WTC11 (cell line): ENCODE results near the gene PURA. TPM values are rescaled to one million over a fixed set of nuclear protein-coding genes. Genes with fewer than 3 reads are reported as not detected.

Experiments
- ATAC-seq: fragments of 200-7000 bp; cut with Tn5 transposase; 2 replicates; pipeline ENCODE4 v1.10.0; 2021; ENCODE audit warnings: mild to moderate bottlenecking, moderate library complexity
- CTCF ChIA-PET: fragments of 300-600 bp; sonication (Branson Sonifier 250); formaldehyde crosslinking; loops from one replicate; lab custom pipeline; 2021; ENCODE audit warnings: antibody characterized with exemption; lab: Charles Lee
- POLR2A ChIA-PET: fragments of 350-600 bp; sonication (Branson Sonifier 250); formaldehyde crosslinking; loops from one replicate; lab custom pipeline; 2021; ENCODE audit warnings: antibody characterized with exemption; lab: Charles Lee
- DNase-seq: peaks from one replicate; pipeline ENCODE4 v3.0.0; 2021; ENCODE audit warnings: low spot score
- H3K27ac Mint-ChIP-seq: 2 replicates; pipeline ENCODE4 v1.8.0; 2021; ENCODE audit warnings: mixed read lengths
- H3K27me3 Mint-ChIP-seq: 2 replicates; pipeline ENCODE4 v1.8.0; 2021; ENCODE audit warnings: low read depth, mild to moderate bottlenecking, moderate library complexity, mixed read lengths
- H3K36me3 Mint-ChIP-seq: 2 replicates; pipeline ENCODE4 v1.8.0; 2021; ENCODE audit warnings: mixed read lengths
- H3K4me1 Mint-ChIP-seq: 2 replicates; pipeline ENCODE4 v1.8.0; 2022; ENCODE audit warnings: mixed read lengths
- H3K4me3 Mint-ChIP-seq: 2 replicates; pipeline ENCODE4 v1.8.0; 2021; ENCODE audit warnings: mild to moderate bottlenecking, moderate library complexity, mixed read lengths
- H3K9me3 Mint-ChIP-seq: 2 replicates; pipeline ENCODE4 v1.8.0; 2021; ENCODE audit warnings: mixed read lengths
- CBFB ChIP-seq: sonication (generic); formaldehyde crosslinking; IDR thresholded peaks from 2 replicates; pipeline ENCODE4 v1.8.1; 2022; ENCODE audit warnings: mild to moderate bottlenecking, low read depth, missing genetic modification reagents
- CTCF ChIP-seq: fragments of 200-600 bp; IDR thresholded peaks from 2 replicates; pipeline ENCODE4 v1.8.0; 2022; ENCODE audit warnings: antibody characterized with exemption
- E2F1 ChIP-seq: sonication (generic); formaldehyde crosslinking; IDR thresholded peaks from 2 replicates; pipeline ENCODE4 v1.8.0; 2022; ENCODE audit warnings: mild to moderate bottlenecking, missing genetic modification reagents
- ESRRA ChIP-seq: sonication (generic); formaldehyde crosslinking; IDR thresholded peaks from 2 replicates; pipeline ENCODE4 v1.8.1; 2022; ENCODE audit warnings: mild to moderate bottlenecking, missing genetic modification reagents, borderline replicate concordance
- FOXP1 ChIP-seq: sonication (generic); formaldehyde crosslinking; IDR thresholded peaks from 2 replicates; pipeline ENCODE4 v1.8.0; 2022; ENCODE audit warnings: missing genetic modification reagents, mild to moderate bottlenecking, moderate library complexity, borderline replicate concordance
- IRF2 ChIP-seq: sonication (generic); formaldehyde crosslinking; IDR thresholded peaks from 2 replicates; pipeline ENCODE4 v1.8.0; 2022; ENCODE audit warnings: low read depth, missing genetic modification reagents, borderline replicate concordance
- JAZF1 ChIP-seq: fragments of 250-450 bp; sonication (Bioruptor Pico); IDR thresholded peaks from 2 replicates; pipeline ENCODE4 v1.9.0; 2021; ENCODE audit warnings: moderate library complexity, mild to moderate bottlenecking, inconsistent platforms
- NFATC4 ChIP-seq: fragments of 250-450 bp; sonication (Bioruptor Pico); IDR thresholded peaks from 2 replicates; pipeline ENCODE4 v1.9.0; 2021; ENCODE audit warnings: mild to moderate bottlenecking
- NR1H2 ChIP-seq: sonication (generic); formaldehyde crosslinking; IDR thresholded peaks from 2 replicates; pipeline ENCODE4 v1.9.0; 2021; ENCODE audit warnings: mild to moderate bottlenecking, moderate library complexity, missing genetic modification reagents
- OVOL2 ChIP-seq: fragments of 250-450 bp; sonication (Bioruptor Pico); IDR thresholded peaks from 2 replicates; pipeline ENCODE4 v1.9.0; 2021; ENCODE audit warnings: mild to moderate bottlenecking, borderline replicate concordance
- TCF7 ChIP-seq: sonication (generic); formaldehyde crosslinking; IDR thresholded peaks from 2 replicates; pipeline ENCODE4 v1.8.0; 2022; ENCODE audit warnings: mild to moderate bottlenecking, low read depth, missing genetic modification reagents, moderate library complexity
- ZBTB43 ChIP-seq: sonication (generic); formaldehyde crosslinking; IDR thresholded peaks from 2 replicates; pipeline ENCODE4 v1.8.1; 2023; ENCODE audit warnings: mild to moderate bottlenecking, missing genetic modification reagents
- ZNF396 ChIP-seq: fragments of 250-450 bp; sonication (Bioruptor Pico); IDR thresholded peaks from 2 replicates; pipeline ENCODE4 v1.8.0; 2021; ENCODE audit warnings: mild to moderate bottlenecking, moderate library complexity, borderline replicate concordance
- ZNF425 ChIP-seq: fragments of 250-450 bp; sonication (Bioruptor Pico); conservative IDR thresholded peaks from 2 replicates; pipeline ENCODE4 v1.9.0; 2021; ENCODE audit warnings: mild to moderate bottlenecking
- total RNA-seq: library from RNA; stranded (reverse); gene quantifications from 3 replicates; pipeline ENCODE4 v1.2.3, GENCODE V29; 2021
- TF ChIP-seq, protein P1 (sequence below): sonication (generic); formaldehyde crosslinking; IDR thresholded peaks from 2 replicates; pipeline ENCODE4 v1.8.0; 2023; ENCODE audit warnings: missing genetic modification reagents, mild to moderate bottlenecking, borderline replicate concordance
- TF ChIP-seq, protein P2 (sequence below): sonication (generic); formaldehyde crosslinking; IDR thresholded peaks from 2 replicates; pipeline ENCODE4 v1.8.0; 2023; ENCODE audit warnings: mild to moderate bottlenecking, missing genetic modification reagents
- TF ChIP-seq, protein P3 (sequence below): fragments of 250-450 bp; sonication (Bioruptor Pico); IDR thresholded peaks from 2 replicates; pipeline ENCODE4 v1.8.0; 2021; ENCODE audit warnings: mild to moderate bottlenecking
- TF ChIP-seq, protein P4 (sequence below): sonication (generic); formaldehyde crosslinking; IDR thresholded peaks from 2 replicates; pipeline ENCODE4 v1.8.0; 2022; ENCODE audit warnings: mild to moderate bottlenecking, missing genetic modification reagents

PURA gene
- total RNA-seq, 1 experiment from 2014 or later: 9.0 TPM

- TF ChIP-seq OVOL2 (no peak), CTCF (no peak), NR1H2 (CRISPR knock-in tag) (no peak), TCF7 (CRISPR knock-in tag) (no peak), ZNF396 (CRISPR knock-in tag) (no peak), ZNF425 (CRISPR knock-in tag) (no peak), ESRRA (CRISPR knock-in tag) (no peak), JAZF1 (no peak), FOXP1 (CRISPR knock-in tag) (no peak)
- TF ChIP-seq, protein P1, sequence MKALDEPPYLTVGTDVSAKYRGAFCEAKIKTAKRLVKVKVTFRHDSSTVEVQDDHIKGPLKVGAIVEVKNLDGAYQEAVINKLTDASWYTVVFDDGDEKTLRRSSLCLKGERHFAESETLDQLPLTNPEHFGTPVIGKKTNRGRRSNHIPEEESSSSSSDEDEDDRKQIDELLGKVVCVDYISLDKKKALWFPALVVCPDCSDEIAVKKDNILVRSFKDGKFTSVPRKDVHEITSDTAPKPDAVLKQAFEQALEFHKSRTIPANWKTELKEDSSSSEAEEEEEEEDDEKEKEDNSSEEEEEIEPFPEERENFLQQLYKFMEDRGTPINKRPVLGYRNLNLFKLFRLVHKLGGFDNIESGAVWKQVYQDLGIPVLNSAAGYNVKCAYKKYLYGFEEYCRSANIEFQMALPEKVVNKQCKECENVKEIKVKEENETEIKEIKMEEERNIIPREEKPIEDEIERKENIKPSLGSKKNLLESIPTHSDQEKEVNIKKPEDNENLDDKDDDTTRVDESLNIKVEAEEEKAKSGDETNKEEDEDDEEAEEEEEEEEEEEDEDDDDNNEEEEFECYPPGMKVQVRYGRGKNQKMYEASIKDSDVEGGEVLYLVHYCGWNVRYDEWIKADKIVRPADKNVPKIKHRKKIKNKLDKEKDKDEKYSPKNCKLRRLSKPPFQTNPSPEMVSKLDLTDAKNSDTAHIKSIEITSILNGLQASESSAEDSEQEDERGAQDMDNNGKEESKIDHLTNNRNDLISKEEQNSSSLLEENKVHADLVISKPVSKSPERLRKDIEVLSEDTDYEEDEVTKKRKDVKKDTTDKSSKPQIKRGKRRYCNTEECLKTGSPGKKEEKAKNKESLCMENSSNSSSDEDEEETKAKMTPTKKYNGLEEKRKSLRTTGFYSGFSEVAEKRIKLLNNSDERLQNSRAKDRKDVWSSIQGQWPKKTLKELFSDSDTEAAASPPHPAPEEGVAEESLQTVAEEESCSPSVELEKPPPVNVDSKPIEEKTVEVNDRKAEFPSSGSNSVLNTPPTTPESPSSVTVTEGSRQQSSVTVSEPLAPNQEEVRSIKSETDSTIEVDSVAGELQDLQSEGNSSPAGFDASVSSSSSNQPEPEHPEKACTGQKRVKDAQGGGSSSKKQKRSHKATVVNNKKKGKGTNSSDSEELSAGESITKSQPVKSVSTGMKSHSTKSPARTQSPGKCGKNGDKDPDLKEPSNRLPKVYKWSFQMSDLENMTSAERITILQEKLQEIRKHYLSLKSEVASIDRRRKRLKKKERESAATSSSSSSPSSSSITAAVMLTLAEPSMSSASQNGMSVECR: no peak
- TF ChIP-seq, protein P2, sequence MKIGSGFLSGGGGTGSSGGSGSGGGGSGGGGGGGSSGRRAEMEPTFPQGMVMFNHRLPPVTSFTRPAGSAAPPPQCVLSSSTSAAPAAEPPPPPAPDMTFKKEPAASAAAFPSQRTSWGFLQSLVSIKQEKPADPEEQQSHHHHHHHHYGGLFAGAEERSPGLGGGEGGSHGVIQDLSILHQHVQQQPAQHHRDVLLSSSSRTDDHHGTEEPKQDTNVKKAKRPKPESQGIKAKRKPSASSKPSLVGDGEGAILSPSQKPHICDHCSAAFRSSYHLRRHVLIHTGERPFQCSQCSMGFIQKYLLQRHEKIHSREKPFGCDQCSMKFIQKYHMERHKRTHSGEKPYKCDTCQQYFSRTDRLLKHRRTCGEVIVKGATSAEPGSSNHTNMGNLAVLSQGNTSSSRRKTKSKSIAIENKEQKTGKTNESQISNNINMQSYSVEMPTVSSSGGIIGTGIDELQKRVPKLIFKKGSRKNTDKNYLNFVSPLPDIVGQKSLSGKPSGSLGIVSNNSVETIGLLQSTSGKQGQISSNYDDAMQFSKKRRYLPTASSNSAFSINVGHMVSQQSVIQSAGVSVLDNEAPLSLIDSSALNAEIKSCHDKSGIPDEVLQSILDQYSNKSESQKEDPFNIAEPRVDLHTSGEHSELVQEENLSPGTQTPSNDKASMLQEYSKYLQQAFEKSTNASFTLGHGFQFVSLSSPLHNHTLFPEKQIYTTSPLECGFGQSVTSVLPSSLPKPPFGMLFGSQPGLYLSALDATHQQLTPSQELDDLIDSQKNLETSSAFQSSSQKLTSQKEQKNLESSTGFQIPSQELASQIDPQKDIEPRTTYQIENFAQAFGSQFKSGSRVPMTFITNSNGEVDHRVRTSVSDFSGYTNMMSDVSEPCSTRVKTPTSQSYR (CRISPR knock-in tag): no peak
- TF ChIP-seq, protein P3, sequence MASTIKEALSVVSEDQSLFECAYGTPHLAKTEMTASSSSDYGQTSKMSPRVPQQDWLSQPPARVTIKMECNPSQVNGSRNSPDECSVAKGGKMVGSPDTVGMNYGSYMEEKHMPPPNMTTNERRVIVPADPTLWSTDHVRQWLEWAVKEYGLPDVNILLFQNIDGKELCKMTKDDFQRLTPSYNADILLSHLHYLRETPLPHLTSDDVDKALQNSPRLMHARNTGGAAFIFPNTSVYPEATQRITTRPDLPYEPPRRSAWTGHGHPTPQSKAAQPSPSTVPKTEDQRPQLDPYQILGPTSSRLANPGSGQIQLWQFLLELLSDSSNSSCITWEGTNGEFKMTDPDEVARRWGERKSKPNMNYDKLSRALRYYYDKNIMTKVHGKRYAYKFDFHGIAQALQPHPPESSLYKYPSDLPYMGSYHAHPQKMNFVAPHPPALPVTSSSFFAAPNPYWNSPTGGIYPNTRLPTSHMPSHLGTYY (CRISPR knock-in tag): no peak
- TF ChIP-seq, all 79 proteins: peak for 0
Measured at GRCh38 chr5:140130949-140131733, 17.2 kb downstream of the PURA start (continued).

- Mint-ChIP-seq H3K4me3 (no peak overlapping the region), H3K27me3 (no peaks in the 10 kb centered on the region), H3K9me3 (no peaks in the 10 kb centered on the region), H3K4me1 (peaks cover 15% of the 10 kb centered on the region), H3K36me3 (no peaks in the 10 kb centered on the region), H3K27ac (no peak overlapping the region)
- ChIA-PET CTCF (interaction anchor here (1.0 to 3.4 kb wide), 3 partner anchors 13 to 89 kb away, joined by 3 to 42 read pairs (median 3); partner anchors contain the start of gene NRG2), POLR2A (no interaction called here)
- ATAC-seq (0 out of 2 replicates have a peak, but pooled peaks have one; percentile 36), DNase-seq (no peak)
- TF ChIP-seq NFATC4 (CRISPR knock-in tag) (no peak), CBFB (no peak), E2F1 (CRISPR knock-in tag) (no peak), IRF2 (CRISPR knock-in tag) (no peak), ZBTB43 (CRISPR knock-in tag) (no peak)
- TF ChIP-seq, protein P4, sequence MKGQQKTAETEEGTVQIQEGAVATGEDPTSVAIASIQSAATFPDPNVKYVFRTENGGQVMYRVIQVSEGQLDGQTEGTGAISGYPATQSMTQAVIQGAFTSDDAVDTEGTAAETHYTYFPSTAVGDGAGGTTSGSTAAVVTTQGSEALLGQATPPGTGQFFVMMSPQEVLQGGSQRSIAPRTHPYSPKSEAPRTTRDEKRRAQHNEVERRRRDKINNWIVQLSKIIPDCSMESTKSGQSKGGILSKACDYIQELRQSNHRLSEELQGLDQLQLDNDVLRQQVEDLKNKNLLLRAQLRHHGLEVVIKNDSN (CRISPR knock-in tag): no peak
Measured at GRCh38 chr5:140131967-140132409, 18.1 kb downstream of the PURA start.
